CD4-positive, alpha-beta T cell treated with Interleukin-2 at 100 ng/mL for 4 hours (primary cell): ENCODE data around the gene SNX15.
A peak's percentile ranks its signal among the peaks of the same experiment; 100 is the strongest.

Source experiments
- DNase-seq: peaks from one replicate; pipeline ENCODE4 v3.0.0-alpha.2; 2020; ENCODE audit warnings: low spot score

SNX15 gene

GRCh38 chr11:65056999-65057398 is 29.8 kb downstream of the SNX15 start:
- DNase-seq: no peak

- no peak for DNase-seq
Measured at GRCh38 chr11:65057526-65057925, 30.3 kb downstream of the SNX15 start.

- no peak for DNase-seq
Measured at GRCh38 chr11:65058012-65058411, 30.8 kb downstream of the SNX15 start.

- DNase-seq: no peak
Measured at GRCh38 chr11:65058419-65059054, 31.3 kb downstream of the SNX15 start, which contains the start of gene NAALADL1. Gene NAALADL1, minus strand, starts transcription at chr11:65058553. Its CDS starts 32 bp downstream, at chr11:65058521.

- no peak for DNase-seq
Measured at GRCh38 chr11:65059523-65059922, 32.3 kb downstream of the SNX15 start.

GRCh38 chr11:65059959-65060824 is 33.0 kb downstream of the SNX15 start:
- DNase-seq: no peak

- no peak for DNase-seq
Measured at GRCh38 chr11:65060913-65061408, 33.7 kb downstream of the SNX15 start.

GRCh38 chr11:65063532-65063931 is 36.3 kb downstream of the SNX15 start:
- DNase-seq: no peak

- no peak for DNase-seq
Measured at GRCh38 chr11:65064847-65065240, 37.6 kb downstream of the SNX15 start.

GRCh38 chr11:65065851-65066250 is 38.6 kb downstream of the SNX15 start:
- no peak for DNase-seq

GRCh38 chr11:65066315-65066714 is 39.1 kb downstream of the SNX15 start:
- DNase-seq: no peak

- no peak for DNase-seq
Measured at GRCh38 chr11:65066805-65067291, 39.6 kb downstream of the SNX15 start.

- no peak for DNase-seq
Measured at GRCh38 chr11:65067446-65067845, 40.2 kb downstream of the SNX15 start.

- DNase-seq: no peak
Measured at GRCh38 chr11:65069217-65069616, 42.0 kb downstream of the SNX15 start.

- no peak for DNase-seq
Measured at GRCh38 chr11:65071907-65072630, 44.8 kb downstream of the SNX15 start.

- no peak for DNase-seq
Measured at GRCh38 chr11:65072631-65072966, 45.4 kb downstream of the SNX15 start.

- no peak for DNase-seq
Measured at GRCh38 chr11:65077451-65077850, 50.2 kb downstream of the SNX15 start.

GRCh38 chr11:65078151-65078550 is 50.9 kb downstream of the SNX15 start:
- peak; percentile 81 for DNase-seq

GRCh38 chr11:65078786-65079342 is 51.6 kb downstream of the SNX15 start:
- no peak for DNase-seq

- no peak for DNase-seq
Measured at GRCh38 chr11:65083134-65083833, 56.0 kb downstream of the SNX15 start.

GRCh38 chr11:65083834-65084597 is 56.8 kb downstream of the SNX15 start, which contains the start of the genes CDCA5 and ZFPL1:
Gene CDCA5, minus strand, starts transcription at chr11:65084040. Its CDS starts 62 bp downstream, at chr11:65083978.
Gene ZFPL1, plus strand, starts transcription at chr11:65084222. Its CDS starts 477 bp downstream, at chr11:65084699.
- DNase-seq: peak; percentile 96
